Endothelial cell of umbilical vein (primary cell): ENCODE results near the gene TOM1L2. TPM values are rescaled to one million over a fixed set of nuclear protein-coding genes. Genes with fewer than 3 reads are reported as not detected.

ENCODE experiments used
- BruUV-seq: library from RNA; stranded (reverse); fragments of 400-500 nt; replicated peaks from 2 replicates; lab custom pipeline; 2021; lab: Mats Ljungman, UMichigan
- CTCF ChIA-PET: fragments of 300-600, 350-600 bp; sonication (Branson Sonifier 250); formaldehyde crosslinking; loops from one replicate; lab custom pipeline; 2021; ENCODE audit warnings: antibody characterized with exemption, inconsistent platforms; lab: Charles Lee
- POLR2A ChIA-PET: fragments of 300-600, 350-600 bp; sonication (Branson Sonifier 250); formaldehyde crosslinking; loops from one replicate; lab custom pipeline; 2021; ENCODE audit warnings: antibody characterized with exemption, inconsistent platforms; lab: Charles Lee
- DNase-seq: peaks from one replicate; pipeline ENCODE4 v3.0.0-alpha.2; 2011; ENCODE audit warnings: low read depth, low spot score
- FAIRE-seq: peaks from 2 replicates; lab custom pipeline; 2011; peaks lifted over from hg19 to GRCh38; lab: Jason Lieb, UNC
- H2AFZ ChIP-seq: 2 replicates; pipeline ENCODE4 v1.6.0; 2012; ENCODE audit warnings: low read depth, low read length, control low read depth, inconsistent platforms
- H3K27ac ChIP-seq: 2 replicates; pipeline ENCODE4 v1.5.1; 2011; ENCODE audit warnings: low read depth, mild to moderate bottlenecking, control low read depth, low read length, moderate library complexity; ENCODE audit not compliant: insufficient read depth
- H3K27me3 ChIP-seq, 2 experiments: 2 replicates each; pipeline versions ENCODE4 v1.6.0 to v1.6.1; 2011; ENCODE audit warnings: low read length in 2 of 2, mixed read lengths in 1 of 2; ENCODE audit not compliant: control insufficient read depth in 2 of 2, insufficient read depth in 2 of 2
- H3K36me3 ChIP-seq, 2 experiments: 2 replicates in 1 of 2; 3 replicates in 1 of 2; pipeline ENCODE4 v1.5.1; 2011; ENCODE audit warnings: low read length in 2 of 2, mild to moderate bottlenecking in 1 of 2, moderate library complexity in 1 of 2; ENCODE audit not compliant: control insufficient read depth in 2 of 2, insufficient read depth in 2 of 2; ENCODE audit errors: extremely low read depth in 1 of 2
- H3K4me1 ChIP-seq: 3 replicates; pipeline ENCODE4 v1.5.1; 2011; ENCODE audit warnings: mild to moderate bottlenecking, low read length; ENCODE audit not compliant: control insufficient read depth, insufficient read depth; ENCODE audit errors: extremely low read depth
- H3K4me2 ChIP-seq: 2 replicates; pipeline ENCODE4 v1.6.1; 2011; ENCODE audit warnings: low read length, control low read depth, mixed read lengths; ENCODE audit not compliant: insufficient read depth
- H3K4me3 ChIP-seq, 3 experiments: fragments of 200-600 bp in 1 of 3; sonication (generic), shearing (Covaris generic) in 1 of 3; replicated peaks in 1 of 3; 2 replicates each; pipeline ENCODE4 v1.5.1; 2011 to 2016; ENCODE audit warnings: control low read depth in 3 of 3, low read length in 3 of 3, mild to moderate bottlenecking in 2 of 3, inconsistent platforms in 1 of 3, low read depth in 1 of 3, moderate library complexity in 1 of 3; ENCODE audit not compliant: insufficient read depth in 1 of 3
- H3K79me2 ChIP-seq: 2 replicates; pipeline ENCODE4 v1.6.0; 2012; ENCODE audit warnings: low read length, inconsistent platforms; ENCODE audit not compliant: control insufficient read depth, insufficient read depth
- H3K9ac ChIP-seq: replicated peaks from 2 replicates; pipeline ENCODE3; 2011; ENCODE audit warnings: low read length, control low read depth; ENCODE audit not compliant: insufficient read depth; ENCODE audit errors: extremely low read depth
- H3K9me1 ChIP-seq: replicated peaks from 3 replicates; pipeline ENCODE4 v1.6.0; 2011; ENCODE audit warnings: mild to moderate bottlenecking, low read length; ENCODE audit not compliant: control insufficient read depth, insufficient read depth; ENCODE audit errors: extremely low read depth
- H3K9me3 ChIP-seq: replicated peaks from 2 replicates; pipeline ENCODE4 v1.5.1; 2012; ENCODE audit warnings: low read length, inconsistent platforms; ENCODE audit not compliant: control insufficient read depth, insufficient read depth
- H4K20me1 ChIP-seq: replicated peaks from 2 replicates; pipeline ENCODE3; 2011; ENCODE audit warnings: mild to moderate bottlenecking, low read length; ENCODE audit not compliant: control insufficient read depth, insufficient read depth; ENCODE audit errors: extremely low read depth
- CTCF ChIP-seq, 2 donors: IDR thresholded peaks; 1 replicate in 1 of 2; 2 replicates in 1 of 2; pipeline ENCODE4 v1.5.1; 2011; ENCODE audit warnings: low read length in 2 of 2, mild to moderate bottlenecking in 2 of 2, moderate library complexity in 2 of 2, control low read depth in 1 of 2, inconsistent platforms in 1 of 2, low read depth in 1 of 2; ENCODE audit not compliant: insufficient read depth in 1 of 2; ENCODE audit errors: extremely low read depth in 1 of 2
- EZH2 ChIP-seq: IDR thresholded peaks from 2 replicates; pipeline ENCODE4 v1.6.1; 2012; ENCODE audit warnings: borderline replicate concordance, low read depth, mild to moderate bottlenecking, moderate library complexity, low read length, inconsistent platforms; ENCODE audit not compliant: severe bottlenecking
- FOS ChIP-seq: IDR thresholded peaks from 2 replicates; pipeline ENCODE4 v1.6.1; 2011; ENCODE audit warnings: mild to moderate bottlenecking, low read length, moderate library complexity, borderline replicate concordance; ENCODE audit not compliant: insufficient read depth
- GATA2 ChIP-seq: IDR thresholded peaks from 2 replicates; pipeline ENCODE4 v1.7.0; 2011; ENCODE audit warnings: low read depth, mild to moderate bottlenecking, moderate library complexity, mixed read lengths, low read length; ENCODE audit not compliant: insufficient read length, insufficient read depth
- JUN ChIP-seq: IDR thresholded peaks from 2 replicates; pipeline ENCODE4 v1.6.1; 2011; ENCODE audit warnings: borderline replicate concordance, low read depth; ENCODE audit not compliant: insufficient read length, insufficient read depth
- MAX ChIP-seq: IDR thresholded peaks from 2 replicates; pipeline ENCODE4 v1.6.1; 2011; ENCODE audit not compliant: insufficient read depth, insufficient read length
- MYC ChIP-seq: IDR thresholded peaks from one replicate; pipeline ENCODE4 v1.6.1; 2011; ENCODE audit warnings: mild to moderate bottlenecking, low read depth, low read length
- POLR2A ChIP-seq: IDR thresholded peaks from 2 replicates; pipeline ENCODE4 v1.6.1; 2012; ENCODE audit warnings: low read depth, mild to moderate bottlenecking, control low read depth, low read length
- POLR2AphosphoS5 ChIP-seq: IDR thresholded peaks from 2 replicates; pipeline ENCODE4 v1.6.1; 2012; ENCODE audit warnings: low read depth, mild to moderate bottlenecking, control low read depth, low read length, moderate library complexity; ENCODE audit not compliant: insufficient read depth
- dilution Hi-C: fragments of 300-500 bp; cut with MboI; formaldehyde crosslinking; loops from one replicate; pipeline ENCODE4 v1.15.0; 2019; ENCODE audit warnings: low sequenced_read_pairs; ENCODE audit not compliant: extremely low pct_ligation_motif_present
- intact Hi-C: fragments of 100-400 bp; cut with micrococcal nuclease; formaldehyde crosslinking; loops from one replicate; pipeline ENCODE4 v1.10.0; 2022
- polyA plus RNA-seq, 4 experiments: library from polyadenylated mRNA; depleted of rRNA in 3 of 4; stranded (reverse) in 3 of 4; unstranded in 1 of 4; fragments of >200 nt; gene quantifications; 2 replicates each; pipeline versions ENCODE4 v1.2.1 to v1.2.3, GENCODE V29; 2011 to 2012; ENCODE audit warnings: missing spikeins in 1 of 4
- total RNA-seq: library from RNA; stranded (reverse); gene quantifications from 2 replicates; pipeline ENCODE4 v1.2.3, GENCODE V29; 2021

TOM1L2 gene
- total and polyA plus RNA-seq, 2 donors (not counting 3 experiments of a cell fraction or from before 2014, with no cell fraction given) = 31.7 to 37.6 TPM

GRCh38 chr17:17921192-17922069, 50.8 kb downstream of the TOM1L2 start:
- ChIA-PET CTCF (interaction anchor here (0.7 to 1.8 kb wide), 16 partner anchors 10 to 114 kb away, joined by 3 to 17 read pairs (median 4); no protein-coding TSS in a partner anchor), POLR2A (no interaction called here)
- peak; percentile 57 for DNase-seq
- intact Hi-C loops (loop anchor here (1.0 to 5.0 kb wide), 2 partner anchors 44 to 51 kb away; partner anchors contain the start of genes DRC3 and TOM1L2), dilution Hi-C loops (no loop called here)
- H3K9ac ChIP-seq = peak overlapping the region; percentile 68
- H3K79me2 ChIP-seq = no peaks in the 10 kb centered on the region
- H3K27me3 ChIP-seq = no peaks in the 10 kb centered on the region
- peak overlapping the region; percentile 87 for H3K27ac ChIP-seq
- H3K36me3 ChIP-seq = no peaks in the 10 kb centered on the region
- H3K9me3 ChIP-seq = no peaks in the 10 kb centered on the region
- peak; percentile 78 for FAIRE-seq
- H4K20me1 ChIP-seq = no peaks in the 10 kb centered on the region
- no peak overlapping the region for H3K4me3 ChIP-seq
- no peaks in the 10 kb centered on the region for H3K9me1 ChIP-seq
- no TSS peak for BruUV-seq
- TF ChIP-seq POLR2A = no peak
- TF ChIP-seq CTCF (IDR thresholded peaks at IDR 0.05; ENCODE audit: extremely low read depth in 1 of 2, insufficient read depth in 1 of 2, low read depth in 1 of 2, low read length in 2 of 2) = no peak
- TF ChIP-seq JUN = peak; percentile 47
- TF ChIP-seq MYC = no peak
- TF ChIP-seq POLR2AphosphoS5 = no peak
- TF ChIP-seq GATA2 = no peak
- peak; percentile 56 for TF ChIP-seq FOS
- TF ChIP-seq MAX = no peak
- no peak for TF ChIP-seq EZH2
- H3K4me1 ChIP-seq = peaks cover 27% of the 10 kb centered on the region
- peak overlapping the region; percentile 54 for H3K4me2 ChIP-seq
- peak overlapping the region; percentile 62 for H2AFZ ChIP-seq
